ENCODE results near the gene PARP15.
"Not testable (repeated sequence)": the region's sequence is repeated elsewhere in the genome, so short reads cannot be mapped to it uniquely, and the experiment has no call there.

The PARP15 gene

DNA sequence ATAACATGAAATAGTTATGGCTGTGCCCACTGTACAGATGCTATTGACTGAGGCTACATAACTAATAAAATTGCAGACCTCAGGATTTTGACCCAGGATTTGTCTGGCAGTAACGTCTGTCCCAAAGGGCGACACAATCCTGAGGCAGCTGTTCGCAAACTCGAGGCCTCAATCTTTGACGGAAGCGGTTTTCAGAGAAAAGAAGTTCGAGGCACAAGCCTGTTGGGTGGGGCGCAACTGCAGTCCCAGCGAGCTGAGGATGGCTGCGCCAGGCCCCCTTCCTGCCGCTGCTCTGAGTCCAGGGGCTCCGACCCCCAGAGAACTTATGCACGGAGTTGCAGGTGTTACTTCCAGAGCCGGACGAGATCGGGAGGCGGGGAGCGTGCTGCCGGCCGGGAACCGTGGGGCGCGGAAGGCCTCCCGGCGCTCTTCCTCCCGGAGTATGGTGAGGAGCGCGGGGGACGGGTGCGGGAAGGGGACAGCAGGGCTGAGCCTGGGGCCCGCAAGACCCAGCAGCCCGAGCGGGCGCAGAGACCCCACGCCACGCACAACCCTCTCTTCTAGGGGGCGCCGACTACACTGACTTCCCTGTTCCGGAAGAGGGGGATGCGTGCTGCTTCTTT lies at the start of gene PARP15:
PARP15 (plus strand) TSS at position 242 of the 623 bp plus-strand sequence; CDS start at position 260, 18 bp downstream.
- DNase-seq = peak; percentile 43 to 64

DNA sequence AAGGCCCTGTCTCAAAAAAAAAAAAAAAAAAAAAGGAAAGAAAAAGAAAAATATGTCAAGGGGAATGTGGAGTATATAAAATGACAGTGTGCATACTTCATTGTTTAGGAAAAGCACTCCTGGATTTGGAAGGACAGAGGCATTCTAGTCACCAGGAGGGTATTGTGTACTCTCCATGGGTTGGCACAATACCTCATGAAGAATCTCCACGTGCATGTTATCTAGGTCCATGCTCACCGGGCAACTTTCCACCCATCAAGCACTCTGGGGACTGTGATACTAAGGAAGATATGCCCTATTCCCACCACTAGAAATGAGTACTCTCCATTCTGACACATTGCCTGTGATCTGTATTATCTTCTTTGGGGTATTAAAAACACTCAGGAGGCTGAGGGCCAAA lies 47.3 kb upstream of the PARP15 start:
- no peak for DNase-seq

GRCh38 chr3:122533480-122533879 lies 44.0 kb upstream of the PARP15 start:
- DNase-seq = no peak

GRCh38 chr3:122533931-122534334 lies 43.5 kb upstream of the PARP15 start:
- no peak for DNase-seq

- DNase-seq = no peak
These were observed 41.4 kb upstream of the PARP15 start for GRCh38 chr3:122535964-122536631.

DNA sequence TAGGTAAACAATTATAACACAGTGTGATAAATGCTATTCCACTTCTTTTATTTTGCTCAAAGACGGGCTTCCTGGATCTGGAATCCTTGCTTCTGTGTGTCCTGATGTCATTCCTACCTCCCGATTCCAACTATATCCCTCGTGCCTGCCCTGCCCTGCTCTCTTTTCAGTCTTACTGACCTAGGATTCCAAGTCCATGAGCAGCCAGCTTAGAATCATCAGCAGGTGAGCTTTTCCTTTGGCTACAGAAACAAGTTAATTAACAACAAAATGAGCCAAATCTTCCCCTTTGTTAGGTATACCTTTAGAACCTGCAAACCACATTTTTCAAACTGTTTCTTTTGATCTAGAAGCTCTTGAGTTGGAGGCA lies 40.8 kb upstream of the PARP15 start:
- DNase-seq = no peak

- no peak for DNase-seq
These were observed 38.4 kb upstream of the PARP15 start for GRCh38 chr3:122538956-122539490.

GRCh38 chr3:122546151-122546550 lies 31.3 kb upstream of the PARP15 start:
- DNase-seq = no peak

DNA sequence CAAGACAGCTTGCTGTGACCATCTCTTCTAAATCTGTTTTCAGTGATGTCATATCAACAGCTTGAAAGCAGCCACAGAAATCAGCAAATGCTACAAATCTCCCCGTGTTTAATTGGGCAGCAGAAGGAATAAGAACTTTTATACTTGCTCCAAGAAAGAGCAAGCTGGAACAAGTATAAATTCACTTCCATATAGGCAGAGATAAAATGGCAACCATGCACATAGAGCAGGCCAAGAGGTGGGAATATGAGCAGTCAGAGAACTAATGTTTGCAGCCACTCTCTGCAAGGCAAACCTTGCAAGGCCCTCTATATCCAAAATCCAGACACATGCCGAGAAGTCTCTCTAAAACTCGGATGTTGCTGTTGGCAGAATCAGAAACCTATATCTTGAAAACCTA lies 29.4 kb upstream of the PARP15 start:
- no peak for DNase-seq

DNA sequence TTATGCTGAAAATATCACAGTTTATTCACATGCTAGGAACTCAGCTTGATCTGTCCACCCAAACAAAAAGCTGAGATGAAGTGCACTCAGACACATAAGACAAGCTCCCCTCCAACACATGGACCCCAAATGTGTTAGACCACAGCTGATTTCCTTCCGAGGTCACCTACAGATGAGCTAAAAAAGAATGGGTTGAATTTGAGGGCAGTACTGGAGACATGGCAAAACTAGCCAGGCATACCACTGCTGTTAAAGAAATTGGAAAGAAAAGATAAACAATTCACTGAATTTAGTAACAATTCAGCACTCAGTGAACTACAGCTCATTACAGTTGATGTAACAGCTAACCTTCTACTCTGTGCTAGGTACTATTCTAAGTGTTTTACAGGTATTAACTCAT lies 28.8 kb upstream of the PARP15 start:
- no peak for DNase-seq

GRCh38 chr3:122553171-122553570 lies 24.3 kb upstream of the PARP15 start:
- DNase-seq = no peak

DNA sequence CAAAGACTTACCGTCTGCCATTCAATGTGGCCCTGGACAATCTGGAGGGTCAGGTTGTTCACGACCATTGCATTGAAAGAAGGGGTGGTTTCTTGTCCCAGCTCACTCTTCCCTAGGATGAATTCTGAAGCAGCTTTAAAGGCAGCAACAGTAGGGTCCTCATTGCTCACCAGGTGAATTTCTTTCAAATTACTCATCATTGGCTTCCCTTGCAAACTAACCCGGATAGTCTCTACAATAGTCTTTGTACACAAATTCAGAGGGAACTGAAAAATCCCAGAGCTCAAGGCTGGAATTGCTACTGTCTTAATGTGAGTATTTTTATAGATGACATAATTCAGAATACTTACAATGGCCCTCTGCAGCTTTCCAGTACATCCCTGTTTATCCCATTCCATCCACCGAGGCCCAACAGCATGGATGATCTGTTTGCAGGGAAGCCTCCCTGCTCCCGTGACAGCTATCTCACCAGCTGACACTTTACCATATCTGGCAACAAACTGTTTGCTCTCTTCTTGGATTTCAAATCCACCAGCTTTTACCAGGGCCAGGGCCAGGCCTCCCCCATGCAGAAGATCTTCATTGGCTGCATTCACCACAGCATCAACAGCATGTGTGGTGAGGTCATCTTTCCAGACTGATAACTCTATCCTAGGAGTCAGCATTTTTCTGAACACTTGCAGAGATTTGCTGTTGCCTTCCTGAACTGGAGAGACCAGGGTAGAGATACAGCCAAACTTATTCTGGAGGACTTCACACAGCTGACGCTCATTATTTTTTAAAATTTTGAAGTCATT lies 22.0 kb upstream of the PARP15 start:
- DNase-seq = no peak

DNA sequence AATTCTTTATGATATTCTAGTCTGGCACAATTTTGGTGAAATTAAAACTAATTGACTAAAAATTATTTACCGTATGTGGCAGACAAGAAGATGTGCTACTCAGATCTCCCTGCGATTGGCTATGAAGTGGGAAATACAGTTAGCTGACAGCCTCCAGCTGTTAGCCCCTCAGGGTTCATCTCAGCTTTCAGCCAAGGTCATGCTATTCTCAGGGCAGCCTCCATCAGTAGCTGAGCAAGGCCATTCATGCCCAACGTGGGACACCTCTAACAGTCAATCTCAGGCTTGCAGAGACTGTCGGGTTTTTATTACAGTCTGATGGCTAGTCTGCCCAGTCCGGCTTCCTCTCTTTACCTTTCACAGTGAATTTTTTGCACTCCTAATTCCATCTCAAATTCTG lies 20.1 kb upstream of the PARP15 start:
- DNase-seq = no peak

DNA sequence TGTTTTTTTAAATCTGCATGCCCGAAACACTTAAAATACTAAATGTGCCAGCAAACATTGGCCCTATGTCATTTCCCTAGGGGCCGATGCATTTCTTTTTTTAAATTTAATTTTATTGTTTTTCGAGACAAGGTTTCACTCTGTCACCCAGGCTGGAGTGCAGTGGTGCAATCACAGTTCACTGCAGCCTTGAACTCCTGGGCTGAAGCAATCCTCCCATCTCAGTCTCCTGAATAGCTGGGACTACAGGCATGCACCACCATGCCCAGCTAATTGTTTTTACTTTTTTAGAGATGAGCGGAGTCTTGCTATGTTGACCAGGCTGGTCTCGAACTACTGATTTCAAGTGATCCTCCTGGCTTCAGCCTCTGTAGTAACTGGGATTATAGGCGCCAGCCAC lies 18.8 kb upstream of the PARP15 start:
- no peak for DNase-seq

GRCh38 chr3:122559906-122560305 lies 17.5 kb upstream of the PARP15 start:
- no peak for DNase-seq

DNA sequence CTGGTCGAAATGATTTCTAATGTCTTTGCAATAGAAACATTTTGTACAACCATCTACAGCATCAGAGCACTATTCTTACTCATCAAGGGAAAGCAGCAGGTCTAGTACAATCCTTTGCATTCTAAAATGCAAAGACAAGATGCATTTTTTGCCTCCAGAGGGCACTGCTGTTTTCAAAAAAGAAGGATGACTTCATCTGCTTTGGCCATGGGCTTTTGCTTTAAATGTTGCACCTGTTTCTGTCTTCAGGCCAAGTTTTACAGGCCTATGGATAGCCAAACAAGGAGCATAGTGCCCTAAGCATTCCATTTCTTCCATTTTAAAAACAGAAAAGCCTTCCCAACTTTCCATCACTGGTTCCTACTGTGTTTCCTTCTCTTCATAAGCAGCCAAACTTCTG lies 16.8 kb upstream of the PARP15 start:
- DNase-seq = peak; percentile 70 to 84

GRCh38 chr3:122562923-122563716 lies 14.3 kb upstream of the PARP15 start:
- peak in 1 of 2 donors; percentile 28 for DNase-seq

GRCh38 chr3:122563717-122564025 lies 13.8 kb upstream of the PARP15 start:
- DNase-seq = peak; percentile 43 to 55

GRCh38 chr3:122564155-122564912 lies 13.1 kb upstream of the PARP15 start, which contains the start of the genes DTX3L and PARP9:
DTX3L (plus strand) TSS chr3:122564338; CDS start chr3:122564427, 89 bp downstream.
PARP9 (minus strand) TSS chr3:122564300; CDS start chr3:122559620, 4,680 bp downstream.
- DNase-seq = peak; percentile 95 to 96

- DNase-seq = not testable (repeated sequence)
These were observed 9.3 kb upstream of the PARP15 start for GRCh38 chr3:122568131-122568530.

GRCh38 chr3:122568755-122569154 lies 8.7 kb upstream of the PARP15 start:
- DNase-seq = no peak

- DNase-seq = peak; percentile 61 to 72
These were observed 4.5 kb upstream of the PARP15 start for GRCh38 chr3:122572940-122573412.
